Globus pallidus (tissue), 1 donor: ENCODE measurements around the gene RAE1.

Source experiments
- DNase-seq: peaks from one replicate; pipeline ENCODE4 v3.0.0-alpha.2; 2015; ENCODE audit warnings: low spot score

The RAE1 gene

GRCh38 chr20:57388953-57389694 lies 38.1 kb downstream of the RAE1 start:
- peak; percentile 80 for DNase-seq

- peak; percentile 7 for DNase-seq
Measured at GRCh38 chr20:57389695-57390603, 38.9 kb downstream of the RAE1 start.

GRCh38 chr20:57390604-57391438 lies 39.8 kb downstream of the RAE1 start, which contains the start of gene RBM38:
Gene RBM38, plus strand, starts transcription at chr20:57391396. Its CDS starts 186 bp downstream, at chr20:57391582.
- DNase-seq: peak; percentile 78

GRCh38 chr20:57391439-57392301 lies 40.6 kb downstream of the RAE1 start:
- DNase-seq: peak; percentile 33

GRCh38 chr20:57392512-57393271 lies 41.6 kb downstream of the RAE1 start:
- DNase-seq: peak; percentile 59

GRCh38 chr20:57393321-57394120 lies 42.5 kb downstream of the RAE1 start:
- DNase-seq: peak; percentile 9

GRCh38 chr20:57394121-57395082 lies 43.3 kb downstream of the RAE1 start:
- peak; percentile 24 for DNase-seq

GRCh38 chr20:57395111-57395966 lies 44.3 kb downstream of the RAE1 start:
- peak; percentile 99 for DNase-seq

- DNase-seq: no peak
Measured at GRCh38 chr20:57396212-57396983, 45.3 kb downstream of the RAE1 start.

GRCh38 chr20:57396984-57397692 lies 46.1 kb downstream of the RAE1 start:
- no peak for DNase-seq

- DNase-seq: peak; percentile 20
Measured at GRCh38 chr20:57397693-57398108, 46.6 kb downstream of the RAE1 start.

- DNase-seq: peak; percentile 24
Measured at GRCh38 chr20:57398231-57398821, 47.3 kb downstream of the RAE1 start.

- DNase-seq: no peak
Measured at GRCh38 chr20:57398901-57399535, 48.0 kb downstream of the RAE1 start.

GRCh38 chr20:57399587-57400155 lies 48.6 kb downstream of the RAE1 start:
- DNase-seq: peak; percentile 24
